Adrenal gland (tissue), 5 donors: ENCODE results near the gene IQCE.

ENCODE experiments used
- CTCF ChIP-seq, 6 experiments: fragments of 450-650 bp in 4 of 6; fragments of 200-600 bp in 2 of 6; sonication (generic) in 1 of 6; IDR thresholded peaks; 1 replicate in 5 of 6; 2 replicates in 1 of 6; pipeline versions ENCODE4 v1.5.1 to v1.8.0; 2016 to 2021; ENCODE audit warnings: antibody characterized with exemption in 6 of 6, mild to moderate bottlenecking in 2 of 6, moderate library complexity in 1 of 6
- POLR2A ChIP-seq, 2 donors: fragments of 450-650 bp; IDR thresholded peaks; one replicate each; pipeline ENCODE4 v1.6.1; 2017; ENCODE audit warnings: antibody characterized with exemption in 2 of 2, mild to moderate bottlenecking in 2 of 2, moderate library complexity in 1 of 2
- donor health status: DM: no; HTN: no; CAD: no.

GRCh38 chr7:2660359-2661095, 101.7 kb downstream of the IQCE start:
- TF ChIP-seq CTCF (IDR thresholded peaks at IDR 0.05) = peak in 1 of 6 experiments; percentile 6
- TF ChIP-seq POLR2A (IDR thresholded peaks at IDR 0.05) = no peak
